MM.1S (cell line): ENCODE results near the gene FAM107A.

ENCODE experiments used
- DNase-seq: peaks from one replicate; pipeline ENCODE4 v3.0.0-alpha.2; 2015
- H2AFZ ChIP-seq: fragments of 300-600 bp; sonication (generic); 2 replicates; pipeline ENCODE4 v1.6.0; 2016; ENCODE audit warnings: antibody characterized with exemption, low read length
- H3F3A ChIP-seq: fragments of 300-600 bp; sonication (generic); 2 replicates; pipeline ENCODE4 v1.6.1; 2016; ENCODE audit warnings: mild to moderate bottlenecking, antibody characterized with exemption, low read length, moderate library complexity, mixed read lengths; ENCODE audit not compliant: insufficient read depth
- H3K27ac ChIP-seq: fragments of 300-600 bp; sonication (generic); 2 replicates; pipeline ENCODE4 v1.5.1; 2016; ENCODE audit warnings: mild to moderate bottlenecking, low read length
- H3K27me3 ChIP-seq: fragments of 300-600 bp; sonication (generic); replicated peaks from 2 replicates; pipeline ENCODE4 v1.6.0; 2016; ENCODE audit warnings: low read length; ENCODE audit not compliant: insufficient read depth
- H3K36me3 ChIP-seq: fragments of 300-600 bp; sonication (generic); replicated peaks from 2 replicates; pipeline ENCODE4 v1.6.1; 2016; ENCODE audit warnings: mild to moderate bottlenecking, low read length, mixed read lengths; ENCODE audit not compliant: insufficient read depth
- H3K4me1 ChIP-seq: fragments of 300-600 bp; sonication (generic); 2 replicates; pipeline ENCODE4 v1.6.1; 2016; ENCODE audit warnings: low read length, mixed read lengths
- H3K4me2 ChIP-seq: fragments of 300-600 bp; sonication (generic); 2 replicates; pipeline ENCODE4 v1.6.0; 2016; ENCODE audit warnings: low read depth, low read length
- H3K4me3 ChIP-seq: fragments of 300-600 bp; sonication (generic); 2 replicates; pipeline ENCODE4 v1.5.1; 2016; ENCODE audit warnings: low read length, mixed read lengths
- H3K79me2 ChIP-seq: fragments of 300-600 bp; sonication (generic); 2 replicates; pipeline ENCODE4 v1.6.1; 2016; ENCODE audit warnings: mixed run types, low read length, mixed read lengths
- H3K9ac ChIP-seq: fragments of 300-600 bp; sonication (generic); 2 replicates; pipeline ENCODE4 v1.6.1; 2016; ENCODE audit warnings: low read length, mixed read lengths
- H3K9me2 ChIP-seq: fragments of 300-600 bp; sonication (generic); replicated peaks from 2 replicates; pipeline ENCODE4 v1.6.1; 2016; ENCODE audit warnings: mild to moderate bottlenecking, low read length, mixed read lengths; ENCODE audit not compliant: insufficient read depth
- H3K9me3 ChIP-seq: fragments of 300-600 bp; sonication (generic); replicated peaks from 2 replicates; pipeline ENCODE4 v1.6.1; 2016; ENCODE audit warnings: mild to moderate bottlenecking, low read length, mixed read lengths; ENCODE audit not compliant: insufficient read depth
- H4K20me1 ChIP-seq: fragments of 300-600 bp; sonication (generic); 2 replicates; pipeline ENCODE4 v1.6.1; 2016; ENCODE audit warnings: mild to moderate bottlenecking, low read length, moderate library complexity, mixed read lengths; ENCODE audit not compliant: insufficient read depth
- EZH2 ChIP-seq: fragments of 300-600 bp; sonication (generic); optimal IDR thresholded peaks from 2 replicates; pipeline ENCODE3; 2017; ENCODE audit warnings: low read depth, mild to moderate bottlenecking, antibody characterized with exemption, low read length, mixed read lengths
- EZH2phosphoT487 ChIP-seq: fragments of 300-600 bp; sonication (generic); IDR thresholded peaks from 2 replicates; pipeline ENCODE4 v1.6.1; 2018; ENCODE audit warnings: antibody characterized with exemption, low read length
- TF ChIP-seq, protein P1 (sequence below): fragments of 300-600 bp; sonication (generic); IDR thresholded peaks from 2 replicates; pipeline ENCODE4 v1.5.1; 2016; ENCODE audit warnings: antibody characterized with exemption, low read length, mixed read lengths

FAM107A gene

DNA sequence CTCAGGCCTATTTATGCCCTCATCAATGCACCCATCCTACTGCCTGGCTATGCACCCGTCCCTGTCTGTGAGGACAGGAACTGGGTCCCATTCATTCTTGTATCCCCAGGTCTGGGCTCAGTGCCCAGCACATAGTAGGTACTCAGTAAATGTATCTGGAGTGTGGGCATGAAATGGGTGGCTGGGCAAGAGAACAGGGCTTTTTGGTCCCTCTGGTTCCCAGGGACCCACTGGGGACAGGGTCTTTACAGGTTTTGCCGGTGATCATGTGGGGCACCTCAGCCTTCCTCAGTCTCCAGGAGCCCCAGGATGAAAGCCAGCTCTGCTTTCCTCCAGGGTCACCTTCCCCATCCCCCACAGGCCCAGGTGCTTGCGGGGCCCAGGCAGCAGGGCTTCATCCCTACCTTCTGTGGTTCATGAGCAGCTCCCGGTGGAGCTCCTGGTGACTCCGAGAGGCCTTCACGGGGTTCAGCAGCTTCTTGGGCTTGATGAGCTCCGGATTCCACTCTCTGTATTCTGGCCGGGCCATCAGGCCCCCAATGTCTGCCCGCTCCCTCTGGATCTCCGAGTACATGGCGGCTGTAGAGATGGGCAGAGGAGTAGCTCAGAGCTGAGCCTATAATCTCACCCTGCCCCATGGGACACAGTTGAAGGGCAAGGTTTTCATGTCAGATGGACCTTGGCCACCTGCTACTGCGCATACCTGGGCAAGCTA, 7.7 kb downstream of the FAM107A start:
- Histone ChIP-seq H3F3A (no peaks in the 10 kb centered on the region), H3K9me2 (no peaks in the 10 kb centered on the region), H3K27ac (no peak overlapping the region), H3K4me2 (peak overlapping the region; percentile 78; the same call in 1 of the 2 replicates), H2AFZ (peak overlapping the region; percentile 80), H3K9ac (no peak overlapping the region), H3K36me3 (no peaks in the 10 kb centered on the region), H3K9me3 (no peaks in the 10 kb centered on the region), H4K20me1 (no peaks in the 10 kb centered on the region), H3K79me2 (no peaks in the 10 kb centered on the region), H3K27me3 (no peaks in the 10 kb centered on the region), H3K4me1 (no peaks in the 10 kb centered on the region), H3K4me3 (no peak overlapping the region)
- no peak for DNase-seq
- no peak for TF ChIP-seq EZH2

DNA sequence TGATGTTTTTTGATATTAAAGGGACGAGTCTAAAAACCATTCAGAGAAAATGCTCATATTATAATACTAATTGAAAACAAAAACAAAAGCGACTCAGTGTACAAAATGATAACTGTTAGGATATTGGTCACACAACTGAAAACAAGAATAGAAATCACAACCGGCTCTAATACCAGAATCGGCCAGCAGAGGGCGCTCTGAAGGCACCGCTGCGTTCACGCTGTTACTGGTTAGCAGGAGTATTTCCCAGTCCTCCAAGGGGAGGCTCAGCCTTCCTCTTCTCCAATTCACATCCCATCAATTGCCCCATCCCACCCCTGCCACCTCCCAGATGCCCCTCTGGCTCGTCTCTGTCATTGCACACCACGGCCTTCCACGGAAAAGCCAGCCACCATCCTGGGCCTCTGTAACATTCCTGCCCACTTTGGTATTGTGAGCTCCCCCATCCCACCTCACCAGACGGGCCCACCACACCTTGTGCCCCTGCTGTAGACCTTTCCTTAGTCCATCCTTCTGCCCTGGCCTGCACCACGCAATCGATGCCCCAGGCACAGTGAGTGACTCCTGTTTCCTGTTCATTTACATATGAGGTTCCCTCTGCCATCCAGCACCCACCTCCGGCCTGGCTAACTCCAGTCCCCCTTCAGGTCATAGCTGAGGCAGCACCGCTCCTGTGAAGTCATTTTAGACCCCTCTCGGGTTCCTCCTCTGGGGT, 8.5 kb downstream of the FAM107A start:
- peak; percentile 71 for DNase-seq
- Histone ChIP-seq H3K9me2 (no peaks in the 10 kb centered on the region), H3K9me3 (no peaks in the 10 kb centered on the region), H3K4me2 (peak overlapping the region; percentile 78), H3F3A (no peaks in the 10 kb centered on the region), H3K36me3 (no peaks in the 10 kb centered on the region), H2AFZ (peak overlapping the region; percentile 80), H3K4me1 (no peaks in the 10 kb centered on the region), H4K20me1 (no peaks in the 10 kb centered on the region), H3K4me3 (peak overlapping the region; percentile 35; the same call in 1 of the 2 replicates), H3K9ac (peak overlapping the region; percentile 38; the same call in 1 of the 2 replicates), H3K27me3 (no peaks in the 10 kb centered on the region), H3K79me2 (no peaks in the 10 kb centered on the region), H3K27ac (no peak overlapping the region)
- no peak for TF ChIP-seq EZH2
- TF ChIP-seq, protein P1, sequence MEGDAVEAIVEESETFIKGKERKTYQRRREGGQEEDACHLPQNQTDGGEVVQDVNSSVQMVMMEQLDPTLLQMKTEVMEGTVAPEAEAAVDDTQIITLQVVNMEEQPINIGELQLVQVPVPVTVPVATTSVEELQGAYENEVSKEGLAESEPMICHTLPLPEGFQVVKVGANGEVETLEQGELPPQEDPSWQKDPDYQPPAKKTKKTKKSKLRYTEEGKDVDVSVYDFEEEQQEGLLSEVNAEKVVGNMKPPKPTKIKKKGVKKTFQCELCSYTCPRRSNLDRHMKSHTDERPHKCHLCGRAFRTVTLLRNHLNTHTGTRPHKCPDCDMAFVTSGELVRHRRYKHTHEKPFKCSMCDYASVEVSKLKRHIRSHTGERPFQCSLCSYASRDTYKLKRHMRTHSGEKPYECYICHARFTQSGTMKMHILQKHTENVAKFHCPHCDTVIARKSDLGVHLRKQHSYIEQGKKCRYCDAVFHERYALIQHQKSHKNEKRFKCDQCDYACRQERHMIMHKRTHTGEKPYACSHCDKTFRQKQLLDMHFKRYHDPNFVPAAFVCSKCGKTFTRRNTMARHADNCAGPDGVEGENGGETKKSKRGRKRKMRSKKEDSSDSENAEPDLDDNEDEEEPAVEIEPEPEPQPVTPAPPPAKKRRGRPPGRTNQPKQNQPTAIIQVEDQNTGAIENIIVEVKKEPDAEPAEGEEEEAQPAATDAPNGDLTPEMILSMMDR = peak; percentile 88
- no peak for TF ChIP-seq EZH2phosphoT487

DNA sequence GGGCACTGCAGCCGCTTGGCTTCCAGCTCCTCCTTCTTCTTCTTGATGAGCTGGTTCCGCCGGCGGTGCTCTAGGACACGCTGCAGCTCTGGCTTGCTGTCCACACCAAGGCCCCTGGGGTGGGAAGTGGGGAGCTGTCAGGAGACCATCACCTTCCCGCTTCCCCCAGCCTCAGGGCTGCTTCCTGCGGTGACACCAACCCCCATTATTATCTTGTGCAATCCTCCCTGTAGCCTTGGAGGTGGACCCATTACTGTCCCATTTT, 10.0 kb downstream of the FAM107A start:
- H3K9me2 ChIP-seq = no peaks in the 10 kb centered on the region
- no peaks in the 10 kb centered on the region for H3K9me3 ChIP-seq
- no peaks in the 10 kb centered on the region for H4K20me1 ChIP-seq
- no peak for DNase-seq
- no peak overlapping the region for H2AFZ ChIP-seq
- H3K4me3 ChIP-seq = no peak overlapping the region
- no peak overlapping the region for H3K27ac ChIP-seq
- H3K36me3 ChIP-seq = no peaks in the 10 kb centered on the region
- no peaks in the 10 kb centered on the region for H3K27me3 ChIP-seq
- H3F3A ChIP-seq = no peaks in the 10 kb centered on the region
- no peak overlapping the region for H3K4me2 ChIP-seq
- H3K4me1 ChIP-seq = no peaks in the 10 kb centered on the region
- H3K9ac ChIP-seq = no peak overlapping the region
- no peaks in the 10 kb centered on the region for H3K79me2 ChIP-seq
- TF ChIP-seq EZH2phosphoT487 = no peak
- no peak for TF ChIP-seq EZH2

DNA sequence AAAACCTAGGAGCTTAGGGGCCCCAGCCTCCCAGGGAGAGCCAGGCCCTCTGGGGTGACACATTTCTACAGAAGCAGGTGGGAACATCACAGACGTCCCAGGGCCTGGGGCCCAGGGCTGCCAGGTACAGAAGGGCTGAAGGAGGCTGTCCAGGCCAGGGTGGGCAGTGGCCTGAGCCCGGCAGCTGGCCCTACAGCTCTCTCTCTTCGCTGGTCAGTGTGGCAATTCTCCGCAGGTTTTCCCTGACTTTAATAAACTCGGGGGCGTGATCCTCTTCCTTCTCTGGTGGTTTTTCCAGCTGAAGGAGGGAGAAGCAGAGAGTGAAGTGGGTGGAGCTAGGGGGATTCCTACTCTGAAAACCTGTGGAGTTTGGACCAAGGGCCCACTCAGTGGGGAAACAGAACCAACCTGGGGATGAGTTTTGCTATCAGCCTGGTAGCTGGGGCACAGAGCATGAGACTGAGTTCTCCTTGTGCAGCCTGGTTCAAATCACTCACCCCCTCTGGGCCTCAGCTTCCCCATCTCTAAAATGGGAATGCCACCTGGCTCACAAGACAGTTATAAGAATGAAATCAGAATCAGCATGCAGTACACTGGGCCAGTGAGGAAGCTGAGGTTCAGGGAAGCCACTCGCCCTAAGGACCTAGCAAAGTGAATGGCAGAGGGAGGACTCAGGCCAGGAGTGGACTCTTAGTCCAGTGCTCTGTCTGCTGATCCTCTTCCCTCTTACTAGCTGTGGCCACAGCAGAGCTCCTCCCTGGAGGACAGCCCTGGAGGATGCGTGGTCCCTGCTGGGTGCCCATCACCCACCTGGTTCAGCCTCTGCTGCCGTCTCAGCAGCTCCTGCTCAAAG, 10.6 kb downstream of the FAM107A start:
- Histone ChIP-seq H3F3A (no peaks in the 10 kb centered on the region), H3K4me2 (no peak overlapping the region)
- DNase-seq = no peak

More for the DNA sequence above, 10.6 kb downstream of the FAM107A start:
- no peak for TF ChIP-seq EZH2phosphoT487
- TF ChIP-seq, protein P1 = no peak
- no peak for TF ChIP-seq EZH2
- Histone ChIP-seq H3K9me3 (no peaks in the 10 kb centered on the region), H3K27me3 (no peaks in the 10 kb centered on the region), H2AFZ (no peak overlapping the region), H3K9ac (no peak overlapping the region), H3K79me2 (no peaks in the 10 kb centered on the region), H4K20me1 (no peaks in the 10 kb centered on the region), H3K36me3 (no peaks in the 10 kb centered on the region), H3K4me3 (no peak overlapping the region), H3K27ac (no peak overlapping the region), H3K9me2 (no peaks in the 10 kb centered on the region), H3K4me1 (no peaks in the 10 kb centered on the region)
